ENCODE measurements around the gene PPP1R13B.

- TF ChIP-seq CTCF (IDR thresholded peaks at IDR 0.05; ENCODE audit: insufficient read depth, low read length), result no peak
- TF ChIP-seq REST (IDR thresholded peaks at IDR 0.05; ENCODE audit: insufficient replicate concordance, low read depth), result no peak
Observed at GRCh38 chr14:103735022-103735421, 112.4 kb downstream of the PPP1R13B start.
